Activated naive CD8-positive, alpha-beta T cell treated with anti-CD3 and anti-CD28 coated beads for 36 hours (primary cell): ENCODE measurements around the gene AGBL1. TPM values are rescaled to one million over a fixed set of nuclear protein-coding genes. Genes with fewer than 3 reads are reported as not detected.
"Not testable (repeated sequence)": the region's sequence is repeated elsewhere in the genome, so short reads cannot be mapped to it uniquely, and the experiment has no call there.

ENCODE experiments used
- DNase-seq: peaks from one replicate; pipeline ENCODE4 v3.0.0; 2021
- H3K27ac Mint-ChIP-seq: one replicate; pipeline ENCODE4 v1.8.0; 2022; ENCODE audit warnings: mild to moderate bottlenecking, moderate library complexity, mixed read lengths
- H3K27me3 Mint-ChIP-seq: one replicate; pipeline ENCODE4 v1.8.0; 2022; ENCODE audit warnings: mild to moderate bottlenecking, mixed read lengths
- H3K36me3 Mint-ChIP-seq: one replicate; pipeline ENCODE4 v1.8.0; 2021; ENCODE audit warnings: mild to moderate bottlenecking, mixed read lengths
- H3K4me1 Mint-ChIP-seq: one replicate; pipeline ENCODE4 v1.8.0; 2021; ENCODE audit warnings: mixed read lengths
- H3K4me3 Mint-ChIP-seq: one replicate; pipeline ENCODE4 v1.8.0; 2022; ENCODE audit warnings: mild to moderate bottlenecking, moderate library complexity, mixed read lengths
- H3K9me3 Mint-ChIP-seq: one replicate; pipeline ENCODE4 v1.8.0; 2022; ENCODE audit warnings: mixed read lengths
- total RNA-seq, 2 experiments: library from RNA; stranded (reverse); gene quantifications; one replicate each; pipeline ENCODE4 v1.2.3, GENCODE V29; 2021

AGBL1 gene
- total RNA-seq, 2 experiments from 2014 or later = not detected

DNA sequence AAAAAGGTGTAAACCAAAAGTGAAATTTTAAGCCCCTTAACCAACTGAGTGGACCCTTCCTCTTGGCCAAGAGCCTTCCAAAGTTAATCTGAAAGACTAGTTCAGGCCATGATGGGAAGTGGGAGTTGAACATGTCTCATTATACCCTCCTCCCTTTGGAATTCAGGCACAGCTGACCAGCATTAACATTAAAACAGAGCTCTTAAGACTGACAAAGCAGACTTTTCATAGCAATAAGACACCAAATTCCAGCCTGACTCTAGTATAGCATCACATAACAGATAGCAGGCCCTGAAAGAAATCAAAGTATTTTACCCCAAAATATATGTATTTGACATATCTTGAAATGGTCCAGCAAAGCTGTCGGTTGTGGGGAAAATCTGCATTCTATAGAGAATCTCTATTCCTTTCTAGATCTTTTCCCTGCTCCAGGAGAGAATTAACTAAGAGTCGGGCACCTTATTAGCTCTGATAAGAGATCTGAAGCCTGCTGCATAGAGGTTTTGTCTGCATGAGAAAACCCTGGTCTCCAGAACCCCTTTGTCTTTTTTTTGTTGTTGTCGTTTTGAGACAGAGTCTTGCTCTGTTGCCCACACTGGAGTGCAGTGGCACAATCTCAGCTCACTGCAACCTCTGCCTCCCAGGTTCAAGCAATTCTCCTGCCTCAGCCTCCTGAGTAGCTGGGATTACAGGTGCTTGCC is 43.2 kb downstream of the AGBL1 start:
- H3K9me3 Mint-ChIP-seq, H3K4me3 Mint-ChIP-seq, H3K36me3 Mint-ChIP-seq, H3K27me3 Mint-ChIP-seq, H3K4me1 Mint-ChIP-seq, DNase-seq, H3K27ac Mint-ChIP-seq: not testable (repeated sequence)

DNA sequence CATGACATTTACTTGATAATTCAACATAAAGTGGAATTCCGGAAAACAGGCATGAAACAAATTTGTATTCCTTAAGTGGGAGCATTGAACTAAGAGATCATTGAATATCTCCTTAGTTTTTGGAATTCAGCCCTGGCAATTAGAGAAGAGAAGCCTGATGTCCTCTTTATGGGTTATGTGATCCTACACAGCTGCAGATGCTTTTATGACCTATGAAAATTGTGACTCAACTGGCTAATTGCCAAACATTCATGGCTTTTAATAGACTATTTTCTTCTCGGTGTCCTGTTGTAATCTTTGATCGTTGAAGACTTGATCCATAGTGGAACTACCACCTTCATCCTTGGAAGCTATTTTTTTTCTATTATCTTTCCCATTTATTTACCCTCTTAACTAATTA is 46.1 kb downstream of the AGBL1 start:
- H3K27ac Mint-ChIP-seq = no peak overlapping the region
- H3K9me3 Mint-ChIP-seq = peaks cover 1% of the 10 kb centered on the region
- H3K4me1 Mint-ChIP-seq = no peaks in the 10 kb centered on the region
- no peaks in the 10 kb centered on the region for H3K36me3 Mint-ChIP-seq
- no peak for DNase-seq
- H3K4me3 Mint-ChIP-seq = no peak overlapping the region
- H3K27me3 Mint-ChIP-seq = peaks cover 6% of the 10 kb centered on the region

DNA sequence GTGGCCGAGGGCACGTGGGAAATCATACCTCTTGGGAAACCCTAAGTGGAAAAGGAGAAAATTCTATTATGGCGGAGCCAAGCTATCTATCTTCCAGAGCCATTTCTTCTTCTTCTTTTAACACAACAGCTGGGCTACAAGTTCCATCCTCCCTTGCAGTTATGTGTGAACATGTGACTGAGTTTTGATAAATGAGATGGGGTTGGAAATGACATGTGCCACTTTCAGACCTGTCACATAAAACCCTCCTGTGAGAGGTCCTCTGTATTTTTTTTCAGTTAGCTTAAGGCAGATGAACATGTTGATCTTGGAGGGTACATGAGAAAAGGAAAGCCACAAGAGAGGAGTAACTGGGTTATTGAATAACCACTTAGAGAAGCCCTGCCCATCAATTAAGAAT is 47.9 kb downstream of the AGBL1 start:
- H3K4me3 Mint-ChIP-seq = no peak overlapping the region
- H3K27me3 Mint-ChIP-seq = no peaks in the 10 kb centered on the region
- no peaks in the 10 kb centered on the region for H3K36me3 Mint-ChIP-seq
- DNase-seq = no peak
- H3K9me3 Mint-ChIP-seq = peaks cover 1% of the 10 kb centered on the region
- no peaks in the 10 kb centered on the region for H3K4me1 Mint-ChIP-seq
- no peak overlapping the region for H3K27ac Mint-ChIP-seq

DNA sequence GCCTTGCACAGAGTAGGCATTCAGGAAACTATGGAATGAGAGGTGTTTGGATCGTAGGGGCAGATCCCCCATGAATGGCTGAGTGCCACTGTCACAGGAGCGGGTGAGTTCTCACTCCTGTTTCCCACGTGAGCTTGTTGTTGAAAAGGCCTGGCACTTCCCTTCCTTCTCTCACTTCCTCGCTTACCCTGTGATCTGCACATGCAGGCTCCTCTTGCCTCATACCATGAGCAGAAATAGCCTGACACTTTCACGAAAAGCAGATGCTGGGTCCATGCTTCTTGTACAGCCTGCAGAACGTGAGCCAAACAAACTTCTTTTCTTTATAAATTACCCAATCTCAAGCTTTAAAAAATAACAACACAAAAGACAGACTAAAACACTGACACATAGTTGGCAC is 55.4 kb downstream of the AGBL1 start:
- no peaks in the 10 kb centered on the region for H3K36me3 Mint-ChIP-seq
- peaks cover 7% of the 10 kb centered on the region for H3K27me3 Mint-ChIP-seq
- H3K4me3 Mint-ChIP-seq = no peak overlapping the region
- H3K4me1 Mint-ChIP-seq = no peaks in the 10 kb centered on the region
- no peak for DNase-seq
- no peaks in the 10 kb centered on the region for H3K9me3 Mint-ChIP-seq
- no peak overlapping the region for H3K27ac Mint-ChIP-seq

DNA sequence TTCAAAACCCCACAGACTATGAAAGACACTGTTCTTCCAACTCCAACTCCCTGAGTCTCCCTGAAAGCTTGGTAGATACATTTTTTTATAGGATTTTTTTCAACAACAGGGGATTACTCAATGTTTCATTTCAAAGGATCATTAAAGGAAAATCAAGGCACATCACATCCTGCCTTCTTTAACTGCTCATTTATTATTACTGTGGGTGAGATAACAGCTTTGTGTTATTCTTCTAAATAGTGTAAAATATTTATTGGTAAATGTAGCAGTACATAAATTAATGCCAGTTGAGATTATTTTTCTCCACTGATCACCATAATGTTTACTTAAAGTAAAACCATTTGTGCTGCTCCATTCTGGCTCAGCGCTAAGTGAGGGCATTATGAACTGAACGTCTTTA is 57.2 kb downstream of the AGBL1 start:
- Mint-ChIP-seq H3K27me3 (peaks cover 9% of the 10 kb centered on the region), H3K4me1 (no peaks in the 10 kb centered on the region), H3K36me3 (no peaks in the 10 kb centered on the region), H3K27ac (no peak overlapping the region), H3K4me3 (no peak overlapping the region), H3K9me3 (no peaks in the 10 kb centered on the region)
- no peak for DNase-seq

DNA sequence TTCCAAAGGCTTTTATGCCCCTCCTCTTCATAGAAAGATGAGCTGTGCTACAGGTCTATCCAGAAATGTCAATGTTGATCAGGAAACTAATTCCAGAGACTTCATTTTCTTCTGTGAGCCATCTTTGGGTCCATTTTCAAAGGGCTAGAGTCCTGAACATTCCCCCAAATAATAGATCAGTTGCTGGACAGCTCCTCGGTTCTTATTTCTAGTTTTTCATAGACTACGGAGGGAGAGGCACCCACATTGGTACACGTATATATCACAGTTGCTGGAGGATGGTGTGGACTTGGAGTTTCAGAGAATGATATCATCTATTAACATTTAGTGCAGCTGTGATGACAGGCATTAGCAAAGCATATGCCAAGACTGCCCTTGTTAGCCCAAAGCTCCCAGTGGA is 59.1 kb downstream of the AGBL1 start:
- Mint-ChIP-seq H3K36me3 (no peaks in the 10 kb centered on the region), H3K27ac (no peak overlapping the region), H3K27me3 (peaks cover 17% of the 10 kb centered on the region), H3K4me3 (no peak overlapping the region), H3K4me1 (no peaks in the 10 kb centered on the region), H3K9me3 (no peaks in the 10 kb centered on the region)
- no peak for DNase-seq

DNA sequence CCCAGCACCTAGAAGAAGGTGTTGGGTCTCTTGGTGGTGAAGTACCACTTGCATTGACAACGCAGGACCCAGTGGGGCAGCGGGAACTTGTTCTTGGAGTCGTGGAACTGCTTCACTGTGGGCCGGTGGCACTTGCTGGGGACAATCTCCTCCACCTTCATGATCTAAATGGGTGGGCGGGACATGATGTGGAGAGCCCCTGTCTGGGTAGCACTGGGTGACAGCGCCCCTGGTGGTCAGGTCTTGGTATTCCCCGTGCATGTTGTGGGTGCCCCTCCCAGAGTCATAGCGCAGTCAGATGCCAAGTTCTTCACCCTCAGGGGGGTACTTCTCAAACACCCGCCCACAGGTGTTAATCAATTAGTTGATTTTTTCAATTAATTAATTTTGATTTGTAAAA is 60.2 kb downstream of the AGBL1 start:
- no peaks in the 10 kb centered on the region for H3K36me3 Mint-ChIP-seq
- H3K9me3 Mint-ChIP-seq = no peaks in the 10 kb centered on the region
- no peak overlapping the region for H3K4me3 Mint-ChIP-seq
- no peak overlapping the region for H3K27ac Mint-ChIP-seq
- H3K27me3 Mint-ChIP-seq = peaks cover 21% of the 10 kb centered on the region
- no peaks in the 10 kb centered on the region for H3K4me1 Mint-ChIP-seq
- peak; percentile 10 for DNase-seq

DNA sequence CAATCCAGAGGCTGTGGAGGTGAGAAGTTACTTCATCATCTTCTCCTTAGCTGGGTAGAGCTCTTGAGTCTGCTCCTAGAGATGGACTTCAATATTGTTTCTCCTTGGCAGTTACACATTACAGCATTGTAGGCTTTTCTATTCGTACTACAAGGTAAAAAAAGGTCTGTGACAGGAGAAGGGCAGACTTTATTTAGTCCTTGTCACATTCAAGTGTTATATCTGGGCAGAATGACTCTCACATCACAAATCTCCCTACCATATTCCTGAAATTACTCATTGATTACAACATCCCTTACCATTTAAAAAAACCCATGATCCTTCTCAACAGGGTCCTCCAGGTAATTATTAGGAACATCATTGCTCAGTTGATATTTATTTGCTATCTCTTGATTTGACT is 75.0 kb downstream of the AGBL1 start:
- Mint-ChIP-seq H3K4me3 (no peak overlapping the region), H3K27me3 (no peaks in the 10 kb centered on the region), H3K9me3 (peaks cover 10% of the 10 kb centered on the region), H3K27ac (no peak overlapping the region), H3K36me3 (no peaks in the 10 kb centered on the region), H3K4me1 (no peaks in the 10 kb centered on the region)
- DNase-seq = no peak

DNA sequence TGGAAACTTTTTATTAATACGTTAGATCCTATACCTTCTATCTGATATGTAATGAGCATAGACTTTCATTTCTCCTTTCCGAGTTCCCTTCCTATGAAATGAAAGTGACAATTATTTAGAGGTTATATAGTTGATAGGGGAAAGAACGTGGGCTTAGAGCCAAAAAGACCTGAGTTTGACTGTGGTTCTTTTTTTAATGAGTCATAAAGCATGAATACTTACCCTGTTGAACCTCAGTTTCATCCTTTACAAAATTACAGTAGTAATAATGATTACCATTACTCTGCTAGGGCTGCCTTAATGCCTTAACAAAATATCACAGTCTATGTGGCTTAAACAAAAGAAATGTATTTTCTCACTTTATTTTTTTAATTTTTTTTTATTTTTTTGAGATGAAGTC is 75.9 kb downstream of the AGBL1 start:
- Mint-ChIP-seq H3K4me3 (no peak overlapping the region), H3K27ac (no peak overlapping the region)

DNA sequence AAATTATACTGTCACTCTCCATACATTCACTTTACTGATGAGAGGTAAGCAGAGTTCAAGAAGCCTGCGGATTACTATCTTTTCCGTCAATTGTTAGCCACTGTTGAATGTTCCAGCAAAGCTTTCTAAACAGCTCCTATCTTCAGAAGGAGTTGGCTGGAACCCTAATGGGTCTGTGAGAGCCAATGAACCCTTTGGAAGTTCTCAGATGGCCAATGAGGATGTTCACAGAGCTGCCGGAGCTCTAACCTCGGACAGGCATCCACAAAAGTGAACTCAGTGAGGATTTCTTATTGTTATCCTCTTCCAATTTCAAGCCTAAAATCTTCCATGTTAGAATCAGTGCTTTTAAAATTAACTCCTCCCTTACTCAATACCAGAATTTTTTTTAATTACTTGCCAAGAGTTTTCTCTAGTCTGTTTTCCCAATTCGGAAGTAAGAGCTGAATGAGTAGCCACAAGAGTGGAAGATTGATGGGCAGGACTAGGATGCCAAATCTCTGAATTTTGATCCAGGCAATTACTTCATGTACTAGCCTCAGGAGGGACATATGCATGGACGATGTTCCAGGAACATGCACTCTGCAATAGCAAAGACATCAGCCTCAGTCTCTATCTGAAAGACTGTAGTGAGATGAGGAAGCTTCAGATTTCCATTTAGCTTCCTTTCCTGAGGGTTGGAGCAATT is 78.1 kb downstream of the AGBL1 start:
- no peak overlapping the region for H3K4me3 Mint-ChIP-seq
- no peaks in the 10 kb centered on the region for H3K36me3 Mint-ChIP-seq
- no peak overlapping the region for H3K27ac Mint-ChIP-seq
- no peak for DNase-seq
- peaks cover 3% of the 10 kb centered on the region for H3K27me3 Mint-ChIP-seq
- H3K4me1 Mint-ChIP-seq = no peaks in the 10 kb centered on the region
- no peaks in the 10 kb centered on the region for H3K9me3 Mint-ChIP-seq

More for the DNA sequence above, 75.9 kb downstream of the AGBL1 start:
- H3K4me1 Mint-ChIP-seq = no peaks in the 10 kb centered on the region
- DNase-seq = no peak
- peaks cover under 1% of the 10 kb centered on the region for H3K27me3 Mint-ChIP-seq
- peaks cover 5% of the 10 kb centered on the region for H3K9me3 Mint-ChIP-seq
- H3K36me3 Mint-ChIP-seq = no peaks in the 10 kb centered on the region

DNA sequence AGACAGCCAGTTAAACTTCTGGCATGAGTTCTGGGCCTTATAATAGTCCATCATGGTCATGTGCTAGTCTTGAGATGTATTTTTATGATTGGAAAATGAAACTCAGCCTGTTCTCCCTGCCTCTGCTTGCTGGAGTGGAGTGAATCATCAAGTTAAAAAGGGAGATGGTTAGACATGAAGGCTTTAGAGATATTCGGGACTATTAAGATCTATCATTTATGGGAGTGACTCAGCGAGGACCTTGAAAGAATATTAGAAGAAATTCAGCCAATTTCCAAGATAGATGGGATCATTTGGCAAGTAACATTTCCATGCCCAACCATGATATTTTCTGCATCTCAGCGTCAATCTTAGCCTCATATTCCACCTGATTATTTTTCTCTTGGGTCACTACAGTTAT is 79.8 kb downstream of the AGBL1 start:
- H3K27me3 Mint-ChIP-seq = peaks cover 3% of the 10 kb centered on the region
- H3K4me3 Mint-ChIP-seq = no peak overlapping the region
- no peaks in the 10 kb centered on the region for H3K36me3 Mint-ChIP-seq
- DNase-seq = no peak
- no peak overlapping the region for H3K27ac Mint-ChIP-seq
- H3K9me3 Mint-ChIP-seq = no peaks in the 10 kb centered on the region
- no peaks in the 10 kb centered on the region for H3K4me1 Mint-ChIP-seq

DNA sequence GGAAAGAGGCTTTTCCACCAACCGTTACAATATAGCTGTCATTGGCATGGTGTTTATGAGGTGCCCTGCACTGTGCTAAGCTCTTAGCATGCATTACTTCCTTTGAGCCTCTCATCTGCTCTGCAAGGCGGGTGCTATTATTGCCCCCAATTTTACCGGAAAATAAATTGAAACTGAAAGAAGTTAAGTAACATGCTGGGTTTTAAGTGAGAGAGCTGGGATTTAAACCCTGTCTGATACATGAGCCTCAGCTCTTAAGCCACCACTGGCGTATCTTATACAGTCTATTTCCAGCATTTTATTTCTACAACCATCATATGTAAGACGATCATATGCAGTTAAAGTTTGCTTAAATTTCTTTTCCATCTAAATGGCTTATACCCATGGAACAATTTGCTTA is 81.6 kb downstream of the AGBL1 start:
- Mint-ChIP-seq H3K27ac (no peak overlapping the region), H3K36me3 (no peaks in the 10 kb centered on the region), H3K4me1 (no peaks in the 10 kb centered on the region)

DNA sequence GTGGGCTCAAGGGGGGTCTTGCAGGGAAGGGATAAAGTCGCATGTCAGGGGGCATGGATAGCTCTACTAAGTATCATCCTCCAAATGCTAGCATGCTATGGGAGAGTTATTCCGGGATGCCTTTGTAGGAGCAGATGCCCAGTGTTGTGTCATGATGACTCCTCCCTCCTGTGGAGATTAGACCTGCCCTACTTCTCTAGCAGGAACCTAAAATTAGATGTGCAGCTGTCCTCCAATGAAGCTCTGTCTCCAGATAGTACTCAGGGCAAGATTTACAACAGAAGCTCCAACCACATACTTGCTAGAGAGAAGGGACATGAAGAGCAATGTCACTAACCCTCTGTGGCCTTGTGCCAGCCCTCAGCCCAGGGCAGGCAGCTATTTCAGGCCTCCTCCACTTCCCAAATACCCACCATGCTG is 82.5 kb downstream of the AGBL1 start:
- DNase-seq = no peak
- no peaks in the 10 kb centered on the region for H3K36me3 Mint-ChIP-seq
- no peak overlapping the region for H3K4me3 Mint-ChIP-seq
- H3K4me1 Mint-ChIP-seq = no peaks in the 10 kb centered on the region
- no peak overlapping the region for H3K27ac Mint-ChIP-seq
- peaks cover 7% of the 10 kb centered on the region for H3K27me3 Mint-ChIP-seq
- H3K9me3 Mint-ChIP-seq = no peaks in the 10 kb centered on the region

More for the DNA sequence above, 81.6 kb downstream of the AGBL1 start:
- Mint-ChIP-seq H3K4me3 (no peak overlapping the region), H3K9me3 (no peaks in the 10 kb centered on the region), H3K27me3 (peaks cover 3% of the 10 kb centered on the region)
- no peak for DNase-seq

DNA sequence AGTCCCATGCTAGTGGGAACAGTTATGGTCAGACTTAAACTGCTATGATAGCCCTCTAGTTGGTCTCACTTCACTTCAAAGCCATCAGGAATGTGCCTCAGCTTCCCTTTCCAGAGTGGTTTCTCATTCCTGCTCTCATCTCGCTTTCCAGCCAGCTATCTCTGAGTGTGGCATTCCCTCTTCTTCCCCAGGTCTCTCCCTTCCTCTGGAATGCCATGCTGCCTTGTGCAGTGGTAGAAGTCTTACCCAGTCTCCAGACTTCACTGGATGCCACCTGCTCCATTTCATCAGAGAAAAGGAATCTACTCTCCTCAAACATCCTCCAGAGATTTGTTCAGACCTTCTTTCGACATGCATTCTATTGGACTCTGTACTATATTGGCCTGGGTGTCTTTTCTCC is 83.0 kb downstream of the AGBL1 start:
- no peaks in the 10 kb centered on the region for H3K9me3 Mint-ChIP-seq
- no peaks in the 10 kb centered on the region for H3K36me3 Mint-ChIP-seq
- H3K4me1 Mint-ChIP-seq = no peaks in the 10 kb centered on the region
- no peak overlapping the region for H3K27ac Mint-ChIP-seq
- peaks cover 10% of the 10 kb centered on the region for H3K27me3 Mint-ChIP-seq
- no peak for DNase-seq
- no peak overlapping the region for H3K4me3 Mint-ChIP-seq

DNA sequence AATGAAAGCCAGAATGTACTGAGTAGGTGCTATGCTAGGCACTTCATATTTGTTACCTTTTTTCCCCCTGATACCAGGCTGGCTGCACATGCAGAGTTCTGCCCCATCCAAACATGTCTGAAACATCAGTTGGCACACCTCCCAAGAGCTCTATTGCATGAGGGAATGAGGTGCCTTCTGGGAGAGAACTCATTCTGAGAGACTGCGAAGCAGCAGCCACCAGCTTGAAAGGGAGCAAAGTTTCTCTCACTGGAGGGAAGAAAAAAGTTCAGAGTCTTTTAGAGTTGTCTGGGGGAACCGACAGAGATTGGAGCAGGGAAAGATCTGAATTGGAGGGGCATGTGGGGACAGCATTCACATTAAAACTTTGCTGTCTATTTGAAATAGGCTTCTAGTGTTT is 84.1 kb downstream of the AGBL1 start:
- H3K36me3 Mint-ChIP-seq = no peaks in the 10 kb centered on the region
- H3K9me3 Mint-ChIP-seq = no peaks in the 10 kb centered on the region
- no peak overlapping the region for H3K27ac Mint-ChIP-seq
- no peaks in the 10 kb centered on the region for H3K4me1 Mint-ChIP-seq
- no peak overlapping the region for H3K4me3 Mint-ChIP-seq
- no peak for DNase-seq
- peaks cover 14% of the 10 kb centered on the region for H3K27me3 Mint-ChIP-seq

DNA sequence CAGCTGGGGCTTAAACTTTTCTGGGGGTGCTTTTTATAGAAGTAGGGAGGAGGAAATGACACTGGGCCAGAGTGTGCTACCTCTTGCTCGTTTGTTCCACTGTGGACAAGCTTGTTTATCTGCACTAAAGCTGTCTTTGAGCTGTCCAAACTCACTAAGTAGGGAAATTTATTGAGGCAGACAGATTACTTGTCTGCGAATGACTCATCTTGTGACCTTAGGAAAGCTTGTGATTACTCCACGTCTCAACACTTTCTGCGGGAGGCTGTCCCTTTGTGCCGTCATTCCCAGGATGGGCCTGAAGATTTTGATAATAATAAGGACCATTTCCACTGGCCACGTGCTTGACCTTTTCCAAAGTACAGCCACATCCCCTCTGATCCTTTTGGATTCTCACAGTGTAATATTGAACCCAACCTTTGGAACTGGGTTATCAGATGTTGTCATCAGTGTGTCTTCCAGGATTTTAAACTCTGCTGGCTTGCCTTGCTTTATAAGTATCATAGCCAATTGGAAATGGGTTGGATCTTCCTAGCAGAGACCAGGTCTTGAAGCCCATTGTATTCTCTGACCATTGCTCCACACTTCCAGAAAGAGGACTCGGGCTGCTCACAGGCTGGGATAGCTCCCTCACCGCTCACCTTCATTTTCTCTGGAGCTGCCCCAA is 84.7 kb downstream of the AGBL1 start:
- Mint-ChIP-seq H3K4me1 (no peaks in the 10 kb centered on the region), H3K36me3 (no peaks in the 10 kb centered on the region), H3K9me3 (no peaks in the 10 kb centered on the region), H3K27ac (no peak overlapping the region), H3K4me3 (no peak overlapping the region), H3K27me3 (peaks cover 14% of the 10 kb centered on the region)
- no peak for DNase-seq
